IMR-90 (cell line): Measurements from ENCODE around the gene ADGRV1. TPM values are rescaled to one million over a fixed set of nuclear protein-coding genes. Genes with fewer than 3 reads are reported as not detected.

Experiments
- ATAC-seq: fragments of 200-7000 bp; cut with Tn5 transposase; 2 replicates; pipeline ENCODE4 v1.9.1; 2020; ENCODE audit warnings: low read depth, mild to moderate bottlenecking, moderate library complexity
- BruUV-seq: library from RNA; stranded (reverse); fragments of 400-500 nt; replicated peaks from 2 replicates; lab custom pipeline; 2021; lab: Mats Ljungman, UMichigan
- CTCF ChIA-PET: fragments of 300-600 bp; formaldehyde crosslinking; extraction: SDS; loops from one replicate; lab custom pipeline; 2021; ENCODE audit warnings: antibody characterized with exemption; lab: Yijun Ruan, JAX
- POLR2A ChIA-PET: fragments of 300-600 bp; sonication (Branson Sonifier 250); formaldehyde crosslinking; loops from one replicate; lab custom pipeline; 2022; ENCODE audit warnings: antibody characterized with exemption; ENCODE audit not compliant: unreplicated experiment; lab: Charles Lee
- DNase-seq: peaks from one replicate; pipeline ENCODE4 v3.0.0; 2013
- H2AFZ ChIP-seq: replicated peaks from 2 replicates; pipeline ENCODE3; 2013; ENCODE audit warnings: low read length, mild to moderate bottlenecking; ENCODE audit not compliant: poor library complexity
- H2AK5ac ChIP-seq: 2 replicates; pipeline ENCODE4 v1.6.1; 2013; ENCODE audit warnings: low read depth, low read length, inconsistent platforms
- H2AK9ac ChIP-seq: replicated peaks from 2 replicates; pipeline ENCODE3; 2013; ENCODE audit warnings: mild to moderate bottlenecking, low read depth, low read length, moderate library complexity; ENCODE audit not compliant: poor library complexity
- H2BK120ac ChIP-seq: 2 replicates; pipeline ENCODE4 v1.6.1; 2013; ENCODE audit warnings: low read depth, low read length, inconsistent platforms
- H2BK15ac ChIP-seq: 3 replicates; pipeline ENCODE4 v1.6.1; 2013; ENCODE audit warnings: low read depth, low read length, inconsistent platforms
- H2BK20ac ChIP-seq: 2 replicates; pipeline ENCODE4 v1.6.1; 2013; ENCODE audit warnings: low read depth, mild to moderate bottlenecking, inconsistent platforms, low read length, moderate library complexity
- H2BK5ac ChIP-seq: 2 replicates; pipeline ENCODE4 v1.6.1; 2013; ENCODE audit warnings: mild to moderate bottlenecking, low read depth, low read length, inconsistent platforms; ENCODE audit not compliant: poor library complexity, severe bottlenecking
- H3K14ac ChIP-seq: replicated peaks from 2 replicates; pipeline ENCODE4 v1.6.1; 2013; ENCODE audit warnings: low read depth, low read length, inconsistent platforms
- H3K18ac ChIP-seq: 2 replicates; pipeline ENCODE4 v1.6.1; 2013; ENCODE audit warnings: low read depth, low read length, control low read depth
- H3K23ac ChIP-seq: 2 replicates; pipeline ENCODE4 v1.6.1; 2013; ENCODE audit warnings: low read depth, low read length, inconsistent platforms
- H3K27ac ChIP-seq: 2 replicates; pipeline ENCODE4 v1.5.1; 2013; ENCODE audit warnings: mild to moderate bottlenecking, control low read depth, low read length; ENCODE audit not compliant: insufficient read depth
- H3K27me3 ChIP-seq: 2 replicates; pipeline ENCODE4 v1.6.1; 2013; ENCODE audit warnings: low read length; ENCODE audit not compliant: control insufficient read depth, insufficient read depth
- H3K36me3 ChIP-seq: 2 replicates; pipeline ENCODE4 v1.6.1; 2013; ENCODE audit warnings: low read length, mixed read lengths; ENCODE audit not compliant: control insufficient read depth, insufficient read depth
- H3K4ac ChIP-seq: 2 replicates; pipeline ENCODE4 v1.6.1; 2013; ENCODE audit warnings: low read depth, low read length, inconsistent platforms
- H3K4me1 ChIP-seq: 2 replicates; pipeline ENCODE4 v1.6.1; 2013; ENCODE audit warnings: low read length, mixed read lengths; ENCODE audit not compliant: control insufficient read depth, insufficient read depth
- H3K4me2 ChIP-seq: 2 replicates; pipeline ENCODE4 v1.6.1; 2013; ENCODE audit warnings: low read depth, mild to moderate bottlenecking, control low read depth, low read length, moderate library complexity
- H3K4me3 ChIP-seq: 2 replicates; pipeline ENCODE4 v1.5.1; 2013; ENCODE audit warnings: low read depth, mild to moderate bottlenecking, control low read depth, low read length, moderate library complexity; ENCODE audit not compliant: insufficient read depth
- H3K56ac ChIP-seq: 2 replicates; pipeline ENCODE4 v1.6.1; 2013; ENCODE audit warnings: low read length, inconsistent platforms; ENCODE audit not compliant: insufficient read depth; ENCODE audit errors: extremely low read depth
- H3K79me1 ChIP-seq, 2 experiments: 2 replicates each; pipeline ENCODE4 v1.6.1; 2013; ENCODE audit warnings: low read length in 2 of 2, inconsistent platforms in 1 of 2, low read depth in 1 of 2
- H3K9ac ChIP-seq: 2 replicates; pipeline ENCODE4 v1.6.1; 2013; ENCODE audit warnings: low read depth, low read length, control low read depth
- H3K9me1 ChIP-seq: 2 replicates; pipeline ENCODE4 v1.6.1; 2013; ENCODE audit warnings: low read length, inconsistent platforms; ENCODE audit not compliant: insufficient read depth
- H3K9me3 ChIP-seq: 2 replicates; pipeline ENCODE4 v1.6.1; 2013; ENCODE audit warnings: low read length; ENCODE audit not compliant: control insufficient read depth, insufficient read depth
- H4K20me1 ChIP-seq: 2 replicates; pipeline ENCODE4 v1.6.1; 2013; ENCODE audit warnings: low read length, inconsistent platforms; ENCODE audit not compliant: insufficient read depth
- H4K5ac ChIP-seq: 2 replicates; pipeline ENCODE4 v1.6.1; 2013; ENCODE audit warnings: mild to moderate bottlenecking, low read depth, low read length, control low read depth
- H4K8ac ChIP-seq, 2 experiments: 2 replicates each; pipeline ENCODE4 v1.6.1; 2013; ENCODE audit warnings: low read depth in 2 of 2, low read length in 2 of 2, control low read depth in 1 of 2, inconsistent platforms in 1 of 2
- H4K91ac ChIP-seq: 2 replicates; pipeline ENCODE4 v1.6.1; 2013; ENCODE audit warnings: low read depth, low read length, inconsistent platforms; ENCODE audit not compliant: insufficient read depth
- BHLHE40 ChIP-seq: fragments of 150-350 bp; IDR thresholded peaks from 2 replicates; pipeline ENCODE4 v1.6.1; 2016; ENCODE audit warnings: mild to moderate bottlenecking, low read depth, low read length
- CEBPB ChIP-seq: IDR thresholded peaks from 2 replicates; pipeline ENCODE4 v1.6.1; 2012; ENCODE audit warnings: low read depth, low read length, improper control_type of control experiment
- CHD1 ChIP-seq: IDR thresholded peaks from 2 replicates; pipeline ENCODE4 v1.6.1; 2012; ENCODE audit warnings: low read depth, low read length, improper control_type of control experiment
- FOS ChIP-seq: fragments of 150-350 bp; IDR thresholded peaks from 2 replicates; pipeline ENCODE4 v1.6.1; 2016; ENCODE audit warnings: low read depth, low read length
- MAFK ChIP-seq: IDR thresholded peaks from 2 replicates; pipeline ENCODE4 v1.6.1; 2012; ENCODE audit warnings: low read depth, low read length, improper control_type of control experiment
- MAZ ChIP-seq: IDR thresholded peaks from 2 replicates; pipeline ENCODE4 v1.6.1; 2012; ENCODE audit warnings: low read depth, mild to moderate bottlenecking, low read length, improper control_type of control experiment, moderate library complexity, borderline replicate concordance
- MXI1 ChIP-seq: IDR thresholded peaks from 2 replicates; pipeline ENCODE4 v1.6.1; 2012; ENCODE audit warnings: low read depth, mild to moderate bottlenecking, low read length, moderate library complexity, borderline replicate concordance
- NFE2L2 ChIP-seq: fragments of 150-350 bp; IDR thresholded peaks from 2 replicates; pipeline ENCODE4 v1.6.1; 2016; ENCODE audit warnings: low read depth, mild to moderate bottlenecking, low read length
- POLR2A ChIP-seq: IDR thresholded peaks from 2 replicates; pipeline ENCODE4 v1.6.1; 2012; ENCODE audit warnings: mild to moderate bottlenecking, low read depth, low read length
- RAD21 ChIP-seq: IDR thresholded peaks from 2 replicates; pipeline ENCODE4 v1.6.1; 2012; ENCODE audit warnings: low read length, improper control_type of control experiment
- RCOR1 ChIP-seq: IDR thresholded peaks from 2 replicates; pipeline ENCODE4 v1.6.1; 2012; ENCODE audit warnings: mild to moderate bottlenecking, low read length, improper control_type of control experiment; ENCODE audit not compliant: insufficient replicate concordance
- RFX5 ChIP-seq: IDR thresholded peaks from 2 replicates; pipeline ENCODE4 v1.8.0; 2012; ENCODE audit warnings: low read depth, mild to moderate bottlenecking, low read length, moderate library complexity
- SMC3 ChIP-seq: fragments of 150-350 bp; IDR thresholded peaks from 2 replicates; pipeline ENCODE4 v1.6.1; 2016; ENCODE audit warnings: low read depth, mild to moderate bottlenecking, antibody characterized with exemption, low read length, moderate library complexity
- WGBS, 2 experiments: methylation state at CpG; one replicate each; pipeline versions ENCODE4 v1.1.5 to v1.1.7; 2013; ENCODE audit warnings: missing lambda C conversion rate in 2 of 2; ENCODE audit not compliant: insufficient read length in 1 of 2; ENCODE audit errors: extremely low coverage in 2 of 2; 5-methylcytosine and 5-hydroxymethylcytosine counted together
- dilution Hi-C: fragments of 300-500 bp; cut with HindIII; formaldehyde crosslinking; loops from one replicate; pipeline ENCODE4 v1.14.3; 2018; ENCODE audit warnings: low sequenced_read_pairs; ENCODE audit not compliant: unreplicated experiment
- in situ Hi-C: fragments of 300-500 bp; cut with MboI; formaldehyde crosslinking; loops from 3 replicates; pipeline ENCODE4 v1.14.3; 2019; ENCODE audit warnings: low sequenced_read_pairs, inconsistent platforms, mixed read lengths
- intact Hi-C: fragments of 100-400 bp; cut with micrococcal nuclease; formaldehyde crosslinking; loops from 2 replicates; pipeline ENCODE4 v1.10.0; 2022
- polyA plus RNA-seq, 3 experiments: library from polyadenylated mRNA; depleted of rRNA; stranded (reverse); fragments of >200 nt; gene quantifications; 2 replicates each; pipeline ENCODE4 v1.2.3, GENCODE V29; 2012; ENCODE audit warnings: low replicate concordance in 1 of 3
- total RNA-seq: library from RNA; depleted of rRNA; stranded (reverse); fragments of >200 nt; gene quantifications from 2 replicates; pipeline ENCODE4 v1.2.3, GENCODE V29; 2012
- TF ChIP-seq, protein P1 (sequence below): fragments of 150-350 bp; IDR thresholded peaks from 2 replicates; pipeline ENCODE4 v1.6.1; 2017; ENCODE audit warnings: mild to moderate bottlenecking, antibody characterized with exemption, low read length, low read depth
- TF ChIP-seq, protein P2 (sequence below): conservative IDR thresholded peaks from 2 replicates; pipeline ENCODE4 v1.5.1; 2012; ENCODE audit warnings: mild to moderate bottlenecking, low read depth, low read length, improper control_type of control experiment
- TF ChIP-seq, protein P3 (sequence below): fragments of 150-350 bp; IDR thresholded peaks from 2 replicates; pipeline ENCODE4 v1.6.1; 2016; ENCODE audit warnings: low read depth, mild to moderate bottlenecking, low read length, moderate library complexity, borderline replicate concordance

Gene ADGRV1
- total and polyA plus RNA-seq, 2 of the 4 experiments (the other 2 are of a cell fraction), result under 0.01 TPM; not detected in 1

DNA sequence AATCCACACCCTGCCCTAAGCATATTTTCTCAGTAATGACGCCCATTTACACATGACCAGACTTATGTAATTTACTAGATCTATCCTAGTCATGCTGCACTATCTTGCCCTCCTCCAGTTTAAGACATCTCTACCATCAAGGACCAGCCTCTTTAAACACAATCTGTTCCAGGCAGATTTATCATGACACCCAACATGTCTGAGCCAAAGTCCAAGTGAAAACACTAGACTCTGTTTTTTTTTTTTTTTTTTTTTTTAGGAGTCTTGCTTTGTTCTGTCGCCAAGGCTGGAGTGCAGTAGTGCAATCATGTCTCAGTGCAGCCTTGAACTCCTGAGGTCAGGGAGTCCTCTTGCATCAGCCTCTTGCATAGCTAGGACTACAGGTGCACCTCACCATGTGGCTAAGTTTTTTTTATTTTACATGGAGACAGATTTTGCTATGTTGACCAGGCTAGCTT, 469.9 kb downstream of the ADGRV1 start:
- 100% methylated on average over 1 of the region's 2 CpGs; no CpG with 5 or more reads in 1 of the 2 experiments for WGBS, 2 experiments
- H3K79me1 ChIP-seq, result no peaks in the 10 kb centered on the region
- H3K36me3 ChIP-seq, result no peaks in the 10 kb centered on the region
- no peak overlapping the region for H2BK15ac ChIP-seq
- no peaks in the 10 kb centered on the region for H4K20me1 ChIP-seq
- no peak overlapping the region for H2BK20ac ChIP-seq
- no peak overlapping the region for H2AK9ac ChIP-seq
- no peak overlapping the region for H3K4ac ChIP-seq
- H3K14ac ChIP-seq, result no peak overlapping the region
- H3K4me3 ChIP-seq, result no peak overlapping the region
- H3K4me1 ChIP-seq, result peaks cover 3% of the 10 kb centered on the region; the same call in 1 of the 2 replicates
- H3K27ac ChIP-seq, result no peak overlapping the region
- in situ Hi-C loops (no loop called here), dilution Hi-C loops (no loop called here), intact Hi-C loops (no loop called here)
- TF ChIP-seq, protein P1, sequence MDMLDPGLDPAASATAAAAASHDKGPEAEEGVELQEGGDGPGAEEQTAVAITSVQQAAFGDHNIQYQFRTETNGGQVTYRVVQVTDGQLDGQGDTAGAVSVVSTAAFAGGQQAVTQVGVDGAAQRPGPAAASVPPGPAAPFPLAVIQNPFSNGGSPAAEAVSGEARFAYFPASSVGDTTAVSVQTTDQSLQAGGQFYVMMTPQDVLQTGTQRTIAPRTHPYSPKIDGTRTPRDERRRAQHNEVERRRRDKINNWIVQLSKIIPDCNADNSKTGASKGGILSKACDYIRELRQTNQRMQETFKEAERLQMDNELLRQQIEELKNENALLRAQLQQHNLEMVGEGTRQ, result no peak
- no peak for TF ChIP-seq CEBPB
- no peak for TF ChIP-seq RCOR1
- TF ChIP-seq, protein P2, sequence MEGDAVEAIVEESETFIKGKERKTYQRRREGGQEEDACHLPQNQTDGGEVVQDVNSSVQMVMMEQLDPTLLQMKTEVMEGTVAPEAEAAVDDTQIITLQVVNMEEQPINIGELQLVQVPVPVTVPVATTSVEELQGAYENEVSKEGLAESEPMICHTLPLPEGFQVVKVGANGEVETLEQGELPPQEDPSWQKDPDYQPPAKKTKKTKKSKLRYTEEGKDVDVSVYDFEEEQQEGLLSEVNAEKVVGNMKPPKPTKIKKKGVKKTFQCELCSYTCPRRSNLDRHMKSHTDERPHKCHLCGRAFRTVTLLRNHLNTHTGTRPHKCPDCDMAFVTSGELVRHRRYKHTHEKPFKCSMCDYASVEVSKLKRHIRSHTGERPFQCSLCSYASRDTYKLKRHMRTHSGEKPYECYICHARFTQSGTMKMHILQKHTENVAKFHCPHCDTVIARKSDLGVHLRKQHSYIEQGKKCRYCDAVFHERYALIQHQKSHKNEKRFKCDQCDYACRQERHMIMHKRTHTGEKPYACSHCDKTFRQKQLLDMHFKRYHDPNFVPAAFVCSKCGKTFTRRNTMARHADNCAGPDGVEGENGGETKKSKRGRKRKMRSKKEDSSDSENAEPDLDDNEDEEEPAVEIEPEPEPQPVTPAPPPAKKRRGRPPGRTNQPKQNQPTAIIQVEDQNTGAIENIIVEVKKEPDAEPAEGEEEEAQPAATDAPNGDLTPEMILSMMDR, result no peak
- TF ChIP-seq FOS, result no peak
- no peak for TF ChIP-seq MXI1
- TF ChIP-seq, protein P3, sequence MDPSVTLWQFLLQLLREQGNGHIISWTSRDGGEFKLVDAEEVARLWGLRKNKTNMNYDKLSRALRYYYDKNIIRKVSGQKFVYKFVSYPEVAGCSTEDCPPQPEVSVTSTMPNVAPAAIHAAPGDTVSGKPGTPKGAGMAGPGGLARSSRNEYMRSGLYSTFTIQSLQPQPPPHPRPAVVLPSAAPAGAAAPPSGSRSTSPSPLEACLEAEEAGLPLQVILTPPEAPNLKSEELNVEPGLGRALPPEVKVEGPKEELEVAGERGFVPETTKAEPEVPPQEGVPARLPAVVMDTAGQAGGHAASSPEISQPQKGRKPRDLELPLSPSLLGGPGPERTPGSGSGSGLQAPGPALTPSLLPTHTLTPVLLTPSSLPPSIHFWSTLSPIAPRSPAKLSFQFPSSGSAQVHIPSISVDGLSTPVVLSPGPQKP, result no peak
- no peak for TF ChIP-seq POLR2A
- no peak for TF ChIP-seq RFX5
- no peak for TF ChIP-seq NFE2L2
- no peak for TF ChIP-seq BHLHE40
- no peak for TF ChIP-seq CHD1
- no peak for TF ChIP-seq SMC3
- TF ChIP-seq RAD21, result no peak
- no peak for TF ChIP-seq MAZ
- no peak for TF ChIP-seq MAFK
- H3K56ac ChIP-seq, result no peak overlapping the region
- ATAC-seq, result no peak
- no peak overlapping the region for H2AFZ ChIP-seq
- H2BK120ac ChIP-seq, result no peak overlapping the region
- no peak overlapping the region for H3K9ac ChIP-seq
- CTCF ChIA-PET, result interaction anchor here (0.6 to 1.0 kb wide), 2 partner anchors 12 to 109 kb away, joined by 3 to 4 read pairs; no protein-coding TSS in a partner anchor
- H2BK5ac ChIP-seq, result no peak overlapping the region
- no peaks in the 10 kb centered on the region for H3K27me3 ChIP-seq
- H3K9me1 ChIP-seq, result no peaks in the 10 kb centered on the region; the same call in 1 of the 2 replicates
- BruUV-seq, result no TSS peak
- no peaks in the 10 kb centered on the region for H3K9me3 ChIP-seq
- POLR2A ChIA-PET, result no interaction called here
- no peak overlapping the region for H3K18ac ChIP-seq
- H3K4me2 ChIP-seq, result no peak overlapping the region
- no peak overlapping the region for H4K8ac ChIP-seq
- no peak overlapping the region for H4K91ac ChIP-seq
- H2AK5ac ChIP-seq, result no peak overlapping the region
- no peak overlapping the region for H4K5ac ChIP-seq
- DNase-seq, result no peak
- H3K23ac ChIP-seq, result no peak overlapping the region
